HG02623 (cell line): ENCODE data around the gene NAPG.
"Not testable (repeated sequence)": the region's sequence is repeated elsewhere in the genome, so short reads cannot be mapped to it uniquely, and the experiment has no call there.

Source experiments
- ATAC-seq: cut with Tn5 transposase; IDR thresholded peaks from one replicate; pipeline ENCODE4 v1.9.1; 2021; ENCODE audit warnings: moderate library complexity; ENCODE audit not compliant: unreplicated experiment

The NAPG gene

GRCh38 chr18:10577842-10578572 lies 52.2 kb downstream of the NAPG start:
- ATAC-seq: not testable (repeated sequence)

GRCh38 chr18:10578573-10578899 lies 52.7 kb downstream of the NAPG start:
- not testable (repeated sequence) for ATAC-seq

- no peak for ATAC-seq
Measured at GRCh38 chr18:10579079-10579867, 53.4 kb downstream of the NAPG start.

GRCh38 chr18:10580215-10580614 lies 54.4 kb downstream of the NAPG start:
- ATAC-seq: no peak

GRCh38 chr18:10585260-10585659 lies 59.4 kb downstream of the NAPG start:
- no peak for ATAC-seq

- no peak for ATAC-seq
Measured at GRCh38 chr18:10588975-10589374, 63.1 kb downstream of the NAPG start.

- ATAC-seq: no peak
Measured at GRCh38 chr18:10590412-10590811, 64.6 kb downstream of the NAPG start.

- ATAC-seq: no peak
Measured at GRCh38 chr18:10591896-10592295, 66.1 kb downstream of the NAPG start.

GRCh38 chr18:10593366-10594022 lies 67.7 kb downstream of the NAPG start:
- not testable (repeated sequence) for ATAC-seq

- not testable (repeated sequence) for ATAC-seq
Measured at GRCh38 chr18:10595917-10596316, 70.1 kb downstream of the NAPG start.

GRCh38 chr18:10597695-10598094 lies 71.9 kb downstream of the NAPG start:
- not testable (repeated sequence) for ATAC-seq

- not testable (repeated sequence) for ATAC-seq
Measured at GRCh38 chr18:10600701-10601100, 74.9 kb downstream of the NAPG start.
